ENCODE data around the gene CDON.
"Not testable (repeated sequence)": the region's sequence is repeated elsewhere in the genome, so short reads cannot be mapped to it uniquely, and the experiment has no call there.

CDON gene

DNA sequence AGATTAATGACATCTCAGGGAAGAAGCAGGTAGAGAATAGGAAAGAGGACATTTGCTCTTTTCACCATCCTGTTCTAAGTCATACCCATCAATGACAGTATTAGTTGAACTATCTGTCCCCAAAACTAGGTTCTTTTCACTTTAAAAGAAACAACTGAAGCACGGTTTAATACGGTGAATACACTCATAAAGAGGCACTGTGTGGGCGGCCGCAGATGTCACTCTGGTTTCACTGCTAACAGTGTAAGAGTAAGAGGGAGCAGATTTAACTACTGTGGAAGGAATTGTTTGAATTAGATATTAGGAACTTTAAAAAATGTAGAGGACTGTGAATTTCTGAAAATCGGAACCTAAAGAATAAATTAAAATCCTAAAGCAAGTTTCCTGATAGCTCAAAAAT lies 67.4 kb downstream of the CDON start:
- no peak for DNase-seq (ENCODE audit: low read depth)

DNA sequence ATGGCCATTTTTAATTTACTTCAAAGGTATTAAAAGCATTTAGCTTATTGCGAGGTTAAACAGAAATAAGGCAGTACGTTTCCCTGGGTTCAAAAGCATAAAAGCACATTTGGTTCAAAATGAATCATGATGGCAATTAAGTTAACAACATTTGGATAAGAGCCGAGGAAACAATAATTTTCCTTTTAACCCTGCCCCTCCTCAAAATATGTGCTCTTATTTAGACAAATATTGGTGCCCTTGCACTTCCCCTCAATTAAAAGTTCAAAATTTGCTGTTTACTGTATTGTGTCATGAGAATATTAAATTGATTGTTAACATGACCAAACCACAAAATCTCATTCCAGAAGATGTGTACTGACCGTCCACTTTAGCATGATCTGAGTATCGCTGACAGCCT lies 68.2 kb downstream of the CDON start:
- DNase-seq (ENCODE audit: low read depth) = no peak

DNA sequence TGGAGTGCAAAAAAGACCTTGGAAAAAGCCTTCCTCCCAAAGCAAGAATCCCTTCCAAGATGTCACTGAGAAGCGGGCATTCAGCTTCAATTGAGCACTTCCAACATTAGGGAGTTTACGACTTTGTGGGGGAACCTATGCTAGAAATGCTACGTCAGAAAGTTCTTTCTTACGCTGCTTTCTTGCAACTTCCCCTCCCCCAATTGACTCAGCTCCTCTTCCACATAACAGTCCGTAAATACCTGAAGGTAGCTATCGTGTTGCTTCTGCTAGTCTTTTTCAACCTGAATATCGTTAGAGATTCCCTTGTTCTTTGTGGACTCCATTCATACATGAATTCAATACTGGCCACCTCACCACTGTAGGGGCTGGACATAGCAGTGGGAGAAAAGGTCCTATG lies 69.8 kb downstream of the CDON start:
- DNase-seq (ENCODE audit: low read depth) = no peak

DNA sequence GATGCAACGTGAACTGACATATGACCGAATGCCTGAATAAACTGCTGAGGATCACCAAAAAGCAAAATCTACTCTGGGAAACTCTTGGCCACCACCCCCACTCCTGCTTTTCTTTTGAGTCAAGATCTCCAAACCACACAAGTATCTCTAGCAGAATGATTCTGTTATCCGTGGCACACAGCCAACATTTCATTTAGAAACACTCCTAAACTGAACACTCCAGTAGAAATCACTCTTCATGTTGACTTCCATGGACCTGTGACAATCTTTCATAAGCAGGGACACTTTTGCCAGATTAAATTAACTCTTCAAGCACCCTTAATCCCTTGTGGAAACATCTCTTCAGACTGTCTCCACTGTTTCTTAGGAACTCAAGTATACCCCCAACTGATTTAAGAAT lies 72.4 kb downstream of the CDON start:
- peak; percentile 13 for DNase-seq (ENCODE audit: low read depth)

DNA sequence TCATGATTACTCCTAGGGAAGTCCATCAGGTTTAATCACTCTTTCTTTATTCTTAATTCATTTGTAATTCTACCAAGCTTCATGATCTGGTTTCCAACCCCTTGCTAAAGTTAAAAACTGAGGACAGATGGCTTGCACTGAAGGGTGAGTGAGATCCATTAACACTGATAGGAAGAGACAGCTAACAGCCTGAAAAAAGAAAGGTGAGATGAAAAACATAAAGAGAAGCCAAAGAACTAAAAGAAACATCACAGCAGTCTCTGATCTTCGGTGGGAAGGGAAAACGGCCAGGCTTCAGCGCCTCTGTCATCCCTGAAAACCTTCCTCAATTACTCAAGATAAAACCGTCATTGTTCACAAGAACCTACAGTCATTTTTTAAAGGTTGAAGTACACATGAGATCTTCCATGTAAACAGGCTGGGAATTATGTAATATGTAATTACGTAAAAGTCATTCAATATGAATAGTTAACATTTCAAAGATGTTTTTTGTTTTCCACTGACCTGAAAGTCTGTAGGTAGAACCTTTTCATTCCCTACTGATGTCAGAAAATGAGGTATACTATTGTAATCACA lies 75.5 kb downstream of the CDON start:
- DNase-seq (ENCODE audit: low read depth) = no peak

DNA sequence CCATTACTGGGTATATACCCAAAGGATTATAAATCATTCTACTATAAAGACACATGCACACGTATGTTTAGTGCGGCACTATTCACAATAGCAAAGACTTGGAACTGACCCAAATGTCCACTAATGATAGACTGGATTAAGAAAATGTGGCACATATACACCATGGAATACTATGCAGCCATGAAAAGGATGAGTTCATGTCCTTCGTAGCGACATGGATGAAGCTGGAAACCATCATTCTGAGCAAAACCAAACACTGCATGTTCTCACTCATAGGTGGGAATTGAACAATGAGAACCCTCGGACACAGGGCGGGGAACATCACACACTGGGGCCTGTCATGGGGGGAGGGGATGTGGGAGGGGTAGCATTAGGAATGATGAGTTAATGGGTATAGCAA lies 76.7 kb downstream of the CDON start:
- DNase-seq (ENCODE audit: low read depth) = not testable (repeated sequence)

DNA sequence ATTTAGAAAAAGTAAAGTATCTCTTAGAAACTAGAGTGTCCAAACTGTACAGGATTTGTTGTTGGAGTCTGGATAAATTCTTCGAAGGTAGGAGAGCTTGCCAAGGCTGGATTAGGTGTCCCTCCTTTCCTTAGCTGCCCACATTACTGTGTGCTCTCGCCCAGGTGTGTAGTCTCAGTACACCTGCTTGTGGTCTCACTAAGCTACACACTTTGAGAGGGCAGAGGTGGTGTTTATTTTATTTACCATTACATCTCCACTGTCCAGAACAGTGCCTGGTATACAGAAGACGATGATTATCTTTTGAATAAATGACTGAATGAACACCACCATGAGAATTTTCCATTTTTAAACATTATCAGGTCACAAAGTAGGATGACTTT lies 80.3 kb downstream of the CDON start:
- no peak for DNase-seq (ENCODE audit: low read depth)

DNA sequence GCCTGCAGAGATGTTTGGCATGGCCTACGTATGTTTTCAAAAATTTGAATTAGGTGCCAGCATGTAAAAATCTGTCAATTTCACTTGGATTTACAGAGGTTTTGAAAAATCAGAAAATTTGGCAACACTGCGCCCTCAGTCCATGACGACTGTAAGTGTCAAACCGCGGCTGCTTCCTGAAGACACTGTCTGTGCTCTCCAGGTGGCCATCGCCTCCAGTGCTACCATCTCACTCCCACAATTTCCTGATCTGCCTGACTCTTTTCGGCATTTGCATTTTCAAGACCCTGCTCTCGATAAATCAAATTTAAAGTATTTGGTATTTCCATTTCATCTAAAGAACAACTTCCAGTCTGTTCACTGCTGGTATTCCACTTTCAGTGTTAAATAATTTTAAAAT lies 82.2 kb downstream of the CDON start:
- no peak for DNase-seq (ENCODE audit: low read depth)

DNA sequence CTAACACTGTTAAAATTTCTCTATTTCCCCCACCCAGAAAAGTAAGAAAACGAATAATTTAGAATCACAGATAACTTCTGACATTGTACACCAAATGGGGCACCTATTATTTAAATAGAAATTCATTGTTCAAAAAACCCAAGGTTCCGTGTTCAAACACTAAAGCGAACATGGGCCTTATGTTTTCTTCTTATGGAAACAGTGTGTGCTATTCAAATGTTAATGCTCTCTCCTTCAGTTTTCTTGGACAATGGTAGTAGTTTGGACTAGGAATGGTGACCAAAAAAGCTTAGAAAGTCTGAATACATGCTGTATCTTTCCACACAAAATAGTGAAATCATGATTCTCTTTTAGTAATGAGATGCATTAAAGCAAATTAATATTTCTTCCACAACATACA lies 83.2 kb downstream of the CDON start:
- no peak for DNase-seq (ENCODE audit: low read depth)

DNA sequence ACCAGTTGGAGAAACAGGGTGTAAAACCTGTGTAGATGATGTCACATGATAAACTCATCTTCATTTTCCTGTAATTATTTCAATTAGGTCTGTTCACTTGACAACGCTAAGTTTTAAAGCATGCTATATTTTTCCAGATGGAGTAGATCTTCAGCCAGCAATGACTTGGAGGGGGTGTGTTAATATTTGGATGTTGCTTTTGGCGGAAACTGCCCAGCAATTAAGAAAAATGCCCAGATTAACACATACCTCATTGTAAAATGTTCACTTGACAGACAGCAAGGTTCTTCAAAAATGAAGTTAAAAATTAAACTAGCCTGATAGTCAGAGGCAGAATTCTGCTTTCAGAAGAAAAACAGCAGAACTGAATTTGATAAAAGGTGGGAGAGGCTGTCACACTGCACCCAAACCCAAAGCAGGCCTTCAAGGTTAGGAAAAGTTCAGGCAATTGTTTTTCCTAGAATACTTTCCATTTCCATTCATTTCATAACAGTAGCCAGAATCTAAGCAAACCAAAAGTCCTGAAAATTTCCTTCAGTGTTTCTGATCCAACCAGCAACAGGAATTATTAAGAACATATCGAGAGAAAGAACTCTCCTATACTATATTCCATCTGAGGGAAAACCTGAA lies 83.8 kb downstream of the CDON start:
- DNase-seq (ENCODE audit: low read depth) = no peak

DNA sequence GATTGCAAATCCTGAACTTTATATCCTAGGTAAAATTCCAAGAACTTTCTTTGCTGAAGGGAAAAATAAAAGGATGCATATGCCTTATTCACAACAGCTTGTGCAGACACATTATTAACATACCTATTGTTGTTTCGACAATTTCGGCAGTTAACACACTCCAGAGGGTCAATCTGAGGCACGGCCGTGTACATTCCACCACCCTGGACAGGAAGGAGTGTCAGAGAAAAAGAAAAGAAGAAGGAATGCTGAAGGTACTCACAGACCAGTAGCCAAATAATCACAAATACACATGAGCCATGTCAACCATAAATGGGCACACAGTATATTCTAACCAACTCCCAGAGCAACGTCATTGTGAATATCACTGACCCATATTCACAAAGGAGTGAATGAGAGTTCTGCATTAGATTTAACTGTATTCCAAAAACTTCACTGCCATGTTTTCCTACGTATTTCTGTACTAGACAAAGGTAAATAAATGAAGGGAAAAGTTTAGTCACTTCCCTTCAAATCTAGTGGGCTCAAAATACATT lies 84.4 kb downstream of the CDON start:
- DNase-seq (ENCODE audit: low read depth) = no peak

DNA sequence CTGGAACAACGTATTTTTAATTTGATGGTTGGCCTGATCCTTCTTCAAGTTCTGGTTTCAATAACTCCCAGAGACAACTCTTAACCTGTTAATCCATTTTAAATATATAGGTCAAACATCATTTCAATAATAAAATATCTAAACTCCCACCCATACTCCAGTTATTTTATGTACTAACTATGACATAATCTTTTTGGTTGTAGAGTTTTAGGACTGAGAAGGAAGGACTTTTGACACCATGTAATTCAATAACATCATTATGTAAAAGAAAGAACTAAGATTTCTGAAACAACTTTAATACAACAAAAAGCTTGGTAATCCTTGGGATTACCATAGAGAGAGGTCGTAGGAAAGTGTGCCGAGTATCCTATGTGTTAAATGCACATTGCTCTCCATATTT lies 85.3 kb downstream of the CDON start:
- DNase-seq (ENCODE audit: low read depth) = no peak

DNA sequence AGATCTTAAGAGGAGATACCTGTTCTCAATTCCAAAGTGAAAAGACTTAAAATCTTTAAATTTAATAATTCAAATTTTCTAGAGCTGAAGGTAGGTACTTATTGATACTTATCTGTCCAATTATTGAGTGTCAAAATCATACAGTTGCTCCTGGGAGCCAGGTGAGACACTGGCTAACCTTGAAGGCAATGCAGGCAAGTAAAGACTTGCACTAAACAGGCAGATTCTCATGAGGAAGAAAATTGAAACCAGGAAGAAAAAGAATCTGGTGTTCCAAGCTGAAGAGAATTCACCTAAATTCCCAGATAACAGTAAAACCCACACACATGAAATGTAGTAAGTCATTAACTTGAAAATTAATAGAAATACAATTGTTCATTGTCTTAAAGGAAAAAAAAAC lies 86.5 kb downstream of the CDON start:
- DNase-seq (ENCODE audit: low read depth) = no peak

DNA sequence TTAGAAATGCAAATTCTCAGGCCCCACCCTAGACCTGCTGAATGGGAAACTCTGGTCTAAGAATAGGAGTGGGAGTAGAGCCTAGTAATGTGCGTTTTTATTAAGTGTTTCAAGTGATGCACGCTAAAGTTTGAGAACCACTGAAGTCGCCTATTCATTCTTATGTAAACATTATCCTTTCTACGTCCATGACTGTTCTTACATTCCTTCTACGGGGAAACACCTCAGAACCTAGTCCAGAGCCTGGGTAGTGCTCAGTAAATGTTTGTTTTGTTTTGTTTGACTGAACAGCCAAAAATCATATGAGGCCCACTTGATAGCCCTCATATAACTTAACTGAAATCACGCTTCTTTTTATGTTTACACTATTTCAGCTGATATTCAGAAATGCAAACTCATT lies 87.0 kb downstream of the CDON start:
- DNase-seq (ENCODE audit: low read depth) = no peak

DNA sequence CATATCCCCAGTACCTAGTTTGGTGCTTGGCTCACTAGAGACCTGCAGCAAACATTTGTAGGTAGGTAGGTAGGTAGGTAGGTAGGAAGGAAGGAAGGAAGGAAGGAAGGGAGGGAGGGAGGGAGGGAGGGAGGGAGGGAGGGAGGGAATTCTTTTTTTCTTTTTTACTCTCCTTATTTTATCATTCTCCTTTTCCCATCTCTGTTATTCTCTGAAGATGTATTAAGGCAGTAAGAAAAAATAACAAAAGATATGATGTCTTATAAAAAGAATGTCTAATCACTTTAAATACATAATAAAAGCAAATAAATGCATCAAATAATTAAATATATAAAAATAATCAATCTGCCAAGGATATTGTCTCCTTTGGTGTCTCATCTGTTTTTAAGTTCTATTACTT lies 88.4 kb downstream of the CDON start:
- DNase-seq (ENCODE audit: low read depth) = no peak

DNA sequence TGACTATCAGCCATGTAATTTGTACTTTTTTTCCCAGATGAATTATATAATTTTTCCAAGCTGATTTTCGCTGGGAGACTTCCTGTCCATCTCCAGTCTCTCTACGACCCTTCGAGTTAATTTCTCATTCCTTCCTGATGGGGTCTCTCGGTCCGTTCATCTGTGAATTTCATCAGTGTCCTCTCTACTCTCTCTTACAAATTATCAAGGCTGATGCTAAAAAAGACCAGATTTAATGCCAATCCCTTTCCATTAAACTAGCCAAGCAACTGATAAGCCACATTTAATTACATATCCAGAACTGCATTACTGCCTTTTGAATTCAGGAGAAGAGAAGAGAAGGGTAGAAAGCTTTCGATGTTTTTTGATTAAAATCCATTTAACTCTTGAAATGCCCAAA lies 91.0 kb downstream of the CDON start:
- DNase-seq (ENCODE audit: low read depth) = no peak

DNA sequence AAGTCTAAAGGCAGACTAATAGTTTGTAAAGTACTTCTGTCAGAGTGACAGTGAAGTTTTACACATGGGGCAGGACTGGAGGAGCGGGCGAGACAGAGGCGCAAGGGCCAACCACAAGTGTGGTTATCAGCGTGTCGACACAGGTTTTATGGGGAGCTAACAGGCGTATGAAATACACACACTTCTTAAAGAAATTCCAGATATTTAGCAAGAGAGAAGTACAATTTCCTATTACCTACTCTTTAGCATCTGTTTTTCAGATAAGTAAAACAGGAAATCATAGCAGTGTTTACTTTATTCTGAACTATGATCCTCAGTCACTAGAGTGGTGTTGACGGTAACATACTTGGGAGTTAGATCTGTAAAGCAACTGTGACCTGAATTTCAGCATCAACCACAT lies 94.3 kb downstream of the CDON start:
- DNase-seq (ENCODE audit: low read depth) = no peak

DNA sequence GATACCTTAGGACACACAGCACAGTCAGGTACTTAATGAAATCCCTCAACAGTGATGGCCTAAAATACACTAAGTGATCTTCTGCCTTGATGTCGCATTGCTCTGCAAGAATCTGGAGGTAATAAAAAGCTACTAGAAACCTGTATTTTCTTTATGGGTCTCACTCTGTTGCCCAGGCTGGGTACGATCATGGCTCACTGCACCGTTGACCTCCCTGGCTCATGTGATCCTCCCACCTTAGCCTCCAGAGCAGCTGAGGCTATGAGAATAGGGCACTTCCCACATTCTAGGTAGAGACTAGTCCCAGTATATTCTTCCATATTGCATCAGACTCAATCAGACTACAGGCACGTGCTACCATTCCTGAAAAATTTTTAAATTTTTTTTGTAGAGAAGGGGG lies 95.2 kb downstream of the CDON start:
- no peak for DNase-seq (ENCODE audit: low read depth)

DNA sequence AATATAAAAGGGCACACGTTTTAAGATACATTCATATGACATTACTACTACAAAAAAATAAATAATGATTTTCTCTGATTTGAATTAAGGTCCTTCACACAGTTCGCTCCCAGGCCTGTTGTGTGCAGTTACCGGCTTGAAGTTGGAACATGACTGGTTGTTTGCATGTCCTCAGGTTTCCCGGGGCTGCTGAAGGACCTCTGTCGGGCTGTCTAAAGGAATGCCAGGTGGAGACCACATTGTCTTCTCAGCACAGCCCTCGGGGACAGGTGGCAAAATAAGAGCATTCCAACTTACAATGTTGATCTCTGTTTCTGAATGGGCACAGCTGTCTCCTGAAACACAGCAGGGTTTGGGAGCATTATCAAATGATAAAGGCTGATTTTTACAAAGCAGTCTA lies 101.9 kb downstream of the CDON start:
- DNase-seq (ENCODE audit: low read depth) = no peak

DNA sequence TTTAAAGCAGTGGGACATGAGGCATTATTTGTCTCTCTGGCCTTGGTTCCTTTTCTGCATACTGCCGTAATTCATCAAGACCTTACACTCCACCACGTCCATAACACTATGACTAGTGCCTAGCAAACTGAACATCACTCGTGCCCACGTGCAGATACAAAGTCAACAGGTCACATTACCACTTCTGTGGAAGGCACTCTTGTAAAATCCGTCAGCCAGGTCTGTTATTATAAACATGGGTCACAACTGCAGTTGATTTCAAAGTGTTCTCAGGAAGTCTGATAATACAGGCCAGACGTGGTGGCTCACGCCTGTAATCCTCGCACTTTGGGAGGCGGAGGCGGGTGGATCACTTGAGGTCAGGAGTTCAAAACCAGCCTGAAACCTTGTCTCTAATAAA lies 102.7 kb downstream of the CDON start:
- DNase-seq (ENCODE audit: low read depth) = no peak

DNA sequence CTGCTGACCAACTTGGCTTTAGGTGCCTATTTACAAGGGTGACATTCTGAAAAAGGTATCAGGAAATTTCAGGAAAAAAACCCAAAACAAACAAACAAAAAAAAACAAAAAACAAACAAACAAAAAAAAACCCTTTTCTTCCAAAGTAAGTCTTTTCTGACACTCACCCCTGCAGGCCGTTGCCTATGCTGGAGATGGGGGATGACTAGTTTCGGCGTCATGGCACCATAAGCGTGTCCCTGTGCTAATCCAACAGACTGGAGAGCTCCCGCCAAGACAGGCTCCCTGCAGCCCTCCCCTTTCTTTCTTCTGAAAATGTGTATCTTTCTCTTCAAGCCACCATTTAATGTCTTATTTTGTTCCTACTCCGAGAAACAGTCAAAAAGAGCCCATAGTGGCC lies 103.2 kb downstream of the CDON start:
- no peak for DNase-seq (ENCODE audit: low read depth)

DNA sequence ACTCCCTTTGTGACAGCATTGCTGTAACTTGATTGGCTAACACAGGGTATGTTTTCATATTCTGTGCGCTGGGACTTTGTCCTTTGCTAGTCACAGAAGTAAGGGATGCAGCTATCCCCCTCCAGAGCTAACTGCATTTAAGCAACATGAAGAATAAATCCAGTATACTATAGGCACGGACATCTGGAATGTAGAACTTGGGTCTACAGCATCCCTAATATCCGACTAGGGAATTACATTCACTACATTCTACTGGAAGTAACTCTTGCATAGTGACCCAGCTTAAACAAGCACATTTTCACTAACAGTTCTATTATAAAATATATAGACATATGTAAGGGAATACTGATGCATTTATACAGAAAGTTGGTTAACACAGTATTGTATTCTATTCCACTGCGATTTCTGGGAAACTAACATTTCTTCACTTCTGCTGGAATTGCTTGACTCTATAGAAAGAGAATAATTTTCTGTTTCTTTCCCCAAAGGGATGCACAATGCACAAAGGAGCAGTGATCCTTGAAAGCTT lies 103.7 kb downstream of the CDON start:
- no peak for DNase-seq (ENCODE audit: low read depth)

DNA sequence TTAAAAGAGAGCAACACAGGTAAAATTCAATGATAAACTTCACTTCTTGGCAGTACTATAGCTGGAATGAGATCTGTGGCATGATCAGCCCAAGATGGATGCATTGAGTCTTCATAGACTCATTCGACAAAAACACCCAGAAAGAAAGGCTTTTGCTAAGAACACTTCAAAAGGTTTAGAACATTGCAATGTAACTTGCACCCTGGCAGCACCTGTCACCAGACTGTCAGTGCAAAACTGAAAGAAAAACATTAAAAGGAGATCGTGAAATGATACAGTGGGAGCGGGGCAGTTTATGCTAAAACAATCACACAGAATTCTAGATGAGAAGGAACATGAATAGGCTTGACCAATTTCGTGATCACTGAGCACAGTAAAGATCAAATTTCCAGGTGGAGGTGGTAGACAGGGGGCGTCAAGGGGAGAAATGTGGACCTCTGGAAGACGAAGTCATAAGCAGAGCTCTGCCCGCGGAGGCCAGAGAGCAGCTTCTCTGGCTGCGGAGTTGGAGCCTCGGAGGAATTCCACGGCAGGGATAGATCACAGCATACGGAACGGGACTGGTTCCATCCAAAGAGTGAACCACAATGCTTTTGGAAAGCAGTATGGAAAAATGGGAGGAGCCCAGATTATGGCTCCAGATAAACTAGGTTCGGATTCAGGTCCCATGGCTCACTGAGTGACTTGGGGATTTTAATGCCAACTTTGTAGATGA lies 104.9 kb downstream of the CDON start:
- no peak for DNase-seq (ENCODE audit: low read depth)

Measured in GM04503 (cell line).